Adrenal gland (tissue), 12 donors: Measurements from ENCODE around the gene ATOH8. TPM values are rescaled to one million over a fixed set of nuclear protein-coding genes. Genes with fewer than 3 reads are reported as not detected.

Source experiments
- DNase-seq, 7 donors: peaks; one replicate each; pipeline ENCODE4 v3.0.0-alpha.2; 2019 to 2020
- H3K27ac ChIP-seq, 5 donors: fragments of 200-600 bp; sonication (generic) in 4 of 5; 1 replicate in 3 of 5; 2 replicates in 2 of 5; pipeline versions ENCODE4 v1.5.1 to v1.8.0; 2016 to 2020; ENCODE audit warnings: mild to moderate bottlenecking in 1 of 5
- H3K27me3 ChIP-seq: fragments of 200-600 bp; 2 replicates; pipeline ENCODE4 v1.8.0; 2021
- H3K36me3 ChIP-seq, 2 donors: fragments of 200-600 bp; replicated peaks in 1 of 2; 1 replicate in 1 of 2; 2 replicates in 1 of 2; pipeline versions ENCODE4 v1.5.1 to v1.8.0; 2018 to 2022
- H3K4me1 ChIP-seq, 2 donors: fragments of 200-600 bp; replicated peaks in 1 of 2; 1 replicate in 1 of 2; 2 replicates in 1 of 2; pipeline versions ENCODE4 v1.5.1 to v1.8.0; 2018 to 2021
- H3K4me3 ChIP-seq, 4 donors: fragments of 200-600 bp; sonication (generic) in 3 of 4; one replicate each; pipeline ENCODE4 v1.5.1; 2016 to 2018
- H3K9me3 ChIP-seq, 3 donors: fragments of 200-600 bp; sonication (generic) in 1 of 3; replicated peaks in 1 of 3; 1 replicate in 2 of 3; 2 replicates in 1 of 3; pipeline versions ENCODE4 v1.5.1 to v1.8.0; 2016 to 2021
- POLR2A ChIP-seq, 2 donors: fragments of 450-650 bp; IDR thresholded peaks; one replicate each; pipeline ENCODE4 v1.6.1; 2017; ENCODE audit warnings: antibody characterized with exemption in 2 of 2, mild to moderate bottlenecking in 2 of 2, moderate library complexity in 1 of 2
- WGBS, 4 donors: extraction: QIAGEN DNeasy Blood & Tissue Kit in 2 of 4; methylation state at CpG; one replicate each; pipeline versions ENCODE4 v1.1.5 to v1.1.7; 2013 to 2017; 5-methylcytosine and 5-hydroxymethylcytosine counted together
- intact Hi-C, 2 donors: fragments of 100-400 bp; cut with DNase I; formaldehyde crosslinking; loops; one replicate each; pipeline versions ENCODE4 v1.14.1 to v1.15.0; 2022 to 2023
- polyA plus RNA-seq, 3 donors: library from polyadenylated mRNA; stranded (reverse); fragments of 200-250 nt in 2 of 3; fragments of 350-450 nt in 1 of 3; fragmentation: Illumina TruSeq in 1 of 3; extraction: RNeasy Lipid Tissue Mini Kit (QIAGEN cat#74804) in 1 of 3; gene quantifications; one replicate each; pipeline ENCODE4 v1.2.3, GENCODE V29; 2013 to 2014
- total RNA-seq, 9 donors: library from RNA; depleted of rRNA in 4 of 9; stranded (reverse); fragments of >200 nt in 4 of 9; fragments of 120-200 nt in 1 of 9; fragmentation: NEBNext Ultra II Directional in 1 of 9; extraction: Animal tissue kit (Norgen Biotek cat#: 25700) in 1 of 9; gene quantifications; one replicate each; pipeline versions ENCODE4 v1.1.0 to v1.2.4, GENCODE V29; 2013 to 2023
- TF ChIP-seq, protein P1 (sequence below), 6 experiments: fragments of 450-650 bp in 4 of 6; fragments of 200-600 bp in 2 of 6; sonication (generic) in 1 of 6; IDR thresholded peaks; 1 replicate in 5 of 6; 2 replicates in 1 of 6; pipeline versions ENCODE4 v1.5.1 to v1.8.0; 2016 to 2021; ENCODE audit warnings: antibody characterized with exemption in 6 of 6, mild to moderate bottlenecking in 2 of 6, moderate library complexity in 1 of 6
- donor health status: healthy with polysubstance abuse.
- donor health status: Bipolar disorder and iron deficiency.
- donor health status: DM: yes; HTN: yes; CAD: no.
- donor health status: DM: no; HTN: no; CAD: no.
- donor health status: DM: no; HTN: no; CAD: no.
- donor health status: DM: yes; HTN: yes; CAD: no.

The ATOH8 gene
- total and polyA plus RNA-seq, 12 donors, result 0.88 to 44.0 (median 6.0) TPM

- Histone ChIP-seq H3K4me1 (peaks cover 11 to 28% of the 10 kb centered on the region in 2 donors), H3K36me3 (no peaks in the 10 kb centered on the region), H3K4me3 (no peak overlapping the region), H3K9me3 (no peaks in the 10 kb centered on the region), H3K27ac (no peak overlapping the region), H3K27me3 (peaks cover 19% of the 10 kb centered on the region)
- DNase-seq, result no peak
- TF ChIP-seq, protein P1, sequence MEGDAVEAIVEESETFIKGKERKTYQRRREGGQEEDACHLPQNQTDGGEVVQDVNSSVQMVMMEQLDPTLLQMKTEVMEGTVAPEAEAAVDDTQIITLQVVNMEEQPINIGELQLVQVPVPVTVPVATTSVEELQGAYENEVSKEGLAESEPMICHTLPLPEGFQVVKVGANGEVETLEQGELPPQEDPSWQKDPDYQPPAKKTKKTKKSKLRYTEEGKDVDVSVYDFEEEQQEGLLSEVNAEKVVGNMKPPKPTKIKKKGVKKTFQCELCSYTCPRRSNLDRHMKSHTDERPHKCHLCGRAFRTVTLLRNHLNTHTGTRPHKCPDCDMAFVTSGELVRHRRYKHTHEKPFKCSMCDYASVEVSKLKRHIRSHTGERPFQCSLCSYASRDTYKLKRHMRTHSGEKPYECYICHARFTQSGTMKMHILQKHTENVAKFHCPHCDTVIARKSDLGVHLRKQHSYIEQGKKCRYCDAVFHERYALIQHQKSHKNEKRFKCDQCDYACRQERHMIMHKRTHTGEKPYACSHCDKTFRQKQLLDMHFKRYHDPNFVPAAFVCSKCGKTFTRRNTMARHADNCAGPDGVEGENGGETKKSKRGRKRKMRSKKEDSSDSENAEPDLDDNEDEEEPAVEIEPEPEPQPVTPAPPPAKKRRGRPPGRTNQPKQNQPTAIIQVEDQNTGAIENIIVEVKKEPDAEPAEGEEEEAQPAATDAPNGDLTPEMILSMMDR (IDR thresholded peaks at IDR 0.05), result no peak
- no peak for TF ChIP-seq POLR2A (IDR thresholded peaks at IDR 0.05)
- intact Hi-C loops, result no loop called here
- 77 to 83% (median 79%) methylated on average over 8 to 9 of the region's 9 CpGs for WGBS, 4 donors
Observed at GRCh38 chr2:85756822-85757435, 3.1 kb downstream of the ATOH8 start.

DNA sequence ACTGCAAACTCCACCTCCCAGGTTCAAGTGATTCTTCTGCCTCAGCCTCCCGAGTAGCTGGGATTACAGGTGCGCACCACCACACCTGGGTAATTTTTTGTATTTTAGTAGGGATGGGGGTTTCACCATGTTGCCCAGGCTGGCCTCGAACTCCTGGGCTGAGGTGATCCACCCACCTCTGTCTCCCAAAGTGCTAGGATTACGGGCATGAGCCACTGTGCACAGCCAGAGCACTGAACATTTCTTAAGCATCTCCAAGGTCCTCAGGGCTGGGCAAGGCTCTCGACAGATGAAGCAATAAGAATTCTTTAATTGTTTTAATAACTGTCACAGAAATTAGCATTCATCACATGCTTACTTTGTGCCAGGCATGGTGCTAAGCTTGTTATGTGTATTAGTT, 4.1 kb downstream of the ATOH8 start:
- H3K36me3 ChIP-seq, result no peaks in the 10 kb centered on the region
- intact Hi-C loops, result no loop called here
- H3K27me3 ChIP-seq, result peaks cover 19% of the 10 kb centered on the region
- no peak for DNase-seq
- WGBS, 4 donors, result 86 to 98% (median 91%) methylated on average over 5 of the region's 5 CpGs
- no peak for TF ChIP-seq POLR2A (IDR thresholded peaks at IDR 0.05)
- TF ChIP-seq, protein P1 (IDR thresholded peaks at IDR 0.05), result no peak
- peaks cover 11 to 28% of the 10 kb centered on the region in 2 donors for H3K4me1 ChIP-seq
- no peak overlapping the region for H3K27ac ChIP-seq
- H3K9me3 ChIP-seq, result no peaks in the 10 kb centered on the region
- no peak overlapping the region for H3K4me3 ChIP-seq

DNA sequence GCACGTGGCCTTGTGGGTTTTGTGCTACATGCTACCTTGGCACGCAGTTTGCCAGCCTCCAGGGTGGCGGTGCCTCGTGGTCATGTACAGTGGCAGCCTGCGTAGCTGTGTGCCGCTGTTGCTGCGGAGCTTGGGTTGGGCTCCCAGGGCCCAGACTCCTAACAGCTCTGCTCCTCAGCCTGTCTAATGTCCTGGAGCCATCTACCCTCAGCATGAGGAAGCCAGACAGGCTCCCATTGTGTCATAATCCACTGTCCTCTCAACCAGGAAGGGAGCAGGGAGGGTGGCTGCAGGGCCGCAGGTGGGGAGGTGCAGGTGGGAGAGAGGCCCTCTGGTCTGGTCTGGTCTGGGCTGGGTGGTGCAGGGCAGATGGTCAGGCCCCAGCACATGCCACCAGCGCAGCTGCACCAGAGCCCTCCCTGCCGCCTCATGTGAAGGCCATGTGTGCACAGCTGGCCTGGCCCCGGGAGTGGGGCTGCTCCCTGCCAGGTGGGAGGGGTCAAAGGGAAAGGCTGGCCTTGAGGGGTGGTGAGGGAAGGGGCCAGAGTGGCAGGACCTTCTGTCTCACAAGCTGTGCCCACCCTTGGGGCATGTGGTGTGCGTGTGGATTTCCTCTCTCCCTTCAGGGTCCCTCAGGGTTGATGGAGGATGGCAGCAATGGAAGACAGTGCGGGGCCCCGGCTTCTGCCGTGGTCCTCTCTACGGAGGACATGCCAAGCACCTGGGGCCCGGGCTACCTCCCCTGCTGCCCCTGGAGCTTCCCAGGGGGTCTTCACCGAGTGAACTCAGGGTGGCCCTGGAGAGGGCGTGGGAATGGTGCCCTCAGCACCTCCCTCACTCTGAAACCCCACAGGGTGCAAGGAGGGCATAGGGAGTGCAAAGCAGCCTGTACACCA, 4.8 kb downstream of the ATOH8 start:
- Histone ChIP-seq H3K36me3 (no peaks in the 10 kb centered on the region), H3K27ac (no peak overlapping the region)
- intact Hi-C loops, result no loop called here

DNA sequence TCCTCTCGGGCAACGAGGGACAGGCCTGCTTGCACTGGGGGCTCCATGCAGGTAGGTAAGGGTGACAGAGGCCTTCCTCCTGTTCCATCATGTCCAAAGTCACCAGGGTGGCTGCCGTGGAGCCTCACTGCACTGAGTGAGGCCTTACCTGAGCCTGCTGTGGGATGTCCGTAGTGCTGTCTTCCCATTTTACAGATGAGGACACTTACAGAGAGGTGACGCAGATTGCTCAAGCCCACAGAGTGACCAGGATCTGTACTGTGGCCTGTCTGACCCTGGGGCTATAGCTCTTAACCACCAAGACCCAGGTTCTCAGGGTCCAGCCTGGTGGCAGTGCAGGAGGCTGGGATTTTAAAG, 5.4 kb downstream of the ATOH8 start:
- Histone ChIP-seq H3K9me3 (no peaks in the 10 kb centered on the region), H3K27ac (no peak overlapping the region), H3K4me3 (no peak overlapping the region), H3K4me1 (peaks cover 7 to 15% of the 10 kb centered on the region in 2 donors), H3K27me3 (peaks cover 17% of the 10 kb centered on the region), H3K36me3 (no peaks in the 10 kb centered on the region)
- DNase-seq, result no peak
- intact Hi-C loops, result no loop called here
- no peak for TF ChIP-seq POLR2A (IDR thresholded peaks at IDR 0.05)
- TF ChIP-seq, protein P1 (IDR thresholded peaks at IDR 0.05), result no peak
- WGBS, 4 donors, result 83 to 100% (median 92%) methylated on average over 1 to 5 of the region's 5 CpGs; no CpG with 5 or more reads in 1 of the 4 donors

More for the DNA sequence above, 4.8 kb downstream of the ATOH8 start:
- Histone ChIP-seq H3K9me3 (no peaks in the 10 kb centered on the region), H3K27me3 (peaks cover 19% of the 10 kb centered on the region), H3K4me1 (peaks cover 11 to 20% of the 10 kb centered on the region in 2 donors), H3K4me3 (no peak overlapping the region)
- DNase-seq, result no peak
- WGBS, 4 donors, result 74 to 88% (median 81%) methylated on average over 10 to 19 of the region's 19 CpGs
- TF ChIP-seq, protein P1 (IDR thresholded peaks at IDR 0.05), result no peak
- TF ChIP-seq POLR2A (IDR thresholded peaks at IDR 0.05), result no peak
